Bronchial epithelial cell (primary cell): Measurements from ENCODE around the gene HSD17B7. TPM values are rescaled to one million over a fixed set of nuclear protein-coding genes. Genes with fewer than 3 reads are reported as not detected.

Experiments
- DNase-seq: peaks from one replicate; pipeline ENCODE4 v3.0.0-alpha.2; 2010; ENCODE audit warnings: low read depth
- FAIRE-seq: peaks from 2 replicates; lab custom pipeline; 2011; peaks lifted over from hg19 to GRCh38; lab: Jason Lieb, UNC
- H3K27me3 ChIP-seq: 2 replicates; pipeline ENCODE4 v1.5.1; 2011; ENCODE audit warnings: low read length; ENCODE audit not compliant: control insufficient read depth, insufficient read depth
- H3K36me3 ChIP-seq: 2 replicates; pipeline ENCODE4 v1.5.1; 2011; ENCODE audit warnings: low read length; ENCODE audit not compliant: control insufficient read depth, insufficient read depth
- H3K4me3 ChIP-seq: 2 replicates; pipeline ENCODE4 v1.5.1; 2011; ENCODE audit warnings: mild to moderate bottlenecking, low read depth, low read length, control low read depth
- CTCF ChIP-seq: IDR thresholded peaks from 2 replicates; pipeline ENCODE4 v1.5.1; 2011; ENCODE audit warnings: mild to moderate bottlenecking, moderate library complexity, low read length, control low read depth, inconsistent platforms; ENCODE audit not compliant: insufficient read depth, severe bottlenecking
- total RNA-seq: library from RNA; depleted of rRNA; stranded (reverse); fragments of >200 nt; gene quantifications from 2 replicates; pipeline ENCODE4 v1.2.1, GENCODE V29; 2014

Gene HSD17B7
- total RNA-seq, 1 donor from 2014 or later: 20.5 TPM

- H3K36me3 ChIP-seq: no peaks in the 10 kb centered on the region
- H3K4me3 ChIP-seq: no peak overlapping the region
- no peak for DNase-seq
- no peak for FAIRE-seq
- TF ChIP-seq CTCF: no peak
- no peaks in the 10 kb centered on the region for H3K27me3 ChIP-seq
These were observed 44.8 kb downstream of the HSD17B7 start for GRCh38 chr1:162835157-162835899.

GRCh38 chr1:162838863-162839262 is 48.4 kb downstream of the HSD17B7 start:
- Histone ChIP-seq H3K27me3 (no peaks in the 10 kb centered on the region), H3K4me3 (no peak overlapping the region), H3K36me3 (no peaks in the 10 kb centered on the region)
- DNase-seq: no peak
- TF ChIP-seq CTCF: no peak
- FAIRE-seq: no peak

GRCh38 chr1:162840250-162840839 is 49.8 kb downstream of the HSD17B7 start:
- no peak for TF ChIP-seq CTCF
- H3K27me3 ChIP-seq: no peaks in the 10 kb centered on the region
- FAIRE-seq: no peak
- no peak for DNase-seq
- H3K4me3 ChIP-seq: no peak overlapping the region
- H3K36me3 ChIP-seq: no peaks in the 10 kb centered on the region

- Histone ChIP-seq H3K4me3 (no peak overlapping the region), H3K36me3 (no peaks in the 10 kb centered on the region), H3K27me3 (no peaks in the 10 kb centered on the region)
- TF ChIP-seq CTCF: no peak
- no peak for DNase-seq
- FAIRE-seq: no peak
These were observed 53.7 kb downstream of the HSD17B7 start for GRCh38 chr1:162844153-162844552.

- Histone ChIP-seq H3K4me3 (no peak overlapping the region), H3K36me3 (no peaks in the 10 kb centered on the region), H3K27me3 (no peaks in the 10 kb centered on the region)
- FAIRE-seq: no peak
- DNase-seq: peak; percentile 28
- TF ChIP-seq CTCF: no peak
These were observed 56.0 kb downstream of the HSD17B7 start for GRCh38 chr1:162846256-162847212.
